T-helper 22 cell (primary cell): ENCODE measurements around the gene GATA6.

Experiments used
- DNase-seq: peaks from one replicate; pipeline ENCODE4 v3.0.0-alpha.2; 2020; ENCODE audit warnings: low read depth

Gene GATA6

DNA sequence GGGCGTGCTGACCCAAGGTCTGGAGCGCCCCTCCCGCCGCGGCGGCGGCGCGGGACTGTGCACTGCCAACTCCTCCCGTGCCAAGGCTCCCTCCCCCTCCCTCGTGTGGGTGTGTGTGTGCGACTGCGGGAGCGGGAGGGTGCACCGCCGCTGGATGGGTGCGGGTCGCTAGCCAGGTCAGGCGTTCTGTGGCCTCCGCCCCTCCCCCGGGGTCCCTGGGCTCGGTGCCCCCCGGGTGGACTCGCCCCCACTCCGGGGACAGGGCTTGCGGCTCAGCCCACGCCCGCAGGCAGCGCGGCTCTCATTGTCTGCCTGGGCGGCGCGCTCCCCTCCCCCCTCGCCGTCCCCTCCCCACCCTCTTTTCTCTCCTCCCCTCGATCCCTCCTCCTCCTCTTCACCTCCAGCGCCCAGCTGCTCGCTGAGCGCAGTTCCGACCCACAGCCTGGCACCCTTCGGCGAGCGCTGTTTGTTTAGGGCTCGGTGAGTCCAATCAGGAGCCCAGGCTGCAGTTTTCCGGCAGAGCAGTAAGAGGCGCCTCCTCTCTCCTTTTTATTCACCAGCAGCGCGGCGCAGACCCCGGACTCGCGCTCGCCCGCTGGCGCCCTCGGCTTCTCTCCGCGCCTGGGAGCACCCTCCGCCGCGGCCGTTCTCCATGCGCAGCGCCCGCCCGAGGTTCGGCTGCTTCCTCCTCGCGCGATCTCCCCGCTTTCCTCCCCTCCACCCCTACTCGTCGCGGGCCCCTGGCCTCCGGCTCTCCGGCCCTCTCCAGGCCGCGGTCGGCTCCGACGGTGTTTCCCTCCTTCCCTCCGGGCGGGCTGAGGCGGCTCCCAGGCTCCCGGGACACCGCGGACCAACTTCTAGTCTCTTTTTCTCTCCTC, at the start of gene GATA6:
Gene GATA6, plus strand, starts transcription at position 579 of the 878 bp plus-strand sequence. CDS start 1,556 bp downstream, outside the sequence.
- DNase-seq = no peak

DNA sequence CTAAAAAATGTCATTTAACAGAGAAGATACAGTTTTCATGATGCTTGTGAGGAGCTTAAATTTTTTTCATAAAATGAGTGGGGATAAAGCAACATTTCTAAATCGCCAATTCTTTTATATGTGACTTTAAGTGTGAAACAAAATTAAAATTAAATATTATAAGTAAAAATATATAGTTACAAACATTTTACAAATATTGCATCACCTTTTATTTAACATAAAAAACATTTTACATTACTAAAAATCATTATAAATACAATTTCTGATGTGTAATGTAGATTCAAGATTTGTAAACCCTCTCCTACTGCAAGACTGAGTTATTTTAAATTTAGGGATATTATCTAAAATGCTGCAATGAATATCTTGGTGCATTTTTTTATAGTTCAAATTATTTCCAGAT, 44.4 kb upstream of the GATA6 start:
- no peak for DNase-seq

DNA sequence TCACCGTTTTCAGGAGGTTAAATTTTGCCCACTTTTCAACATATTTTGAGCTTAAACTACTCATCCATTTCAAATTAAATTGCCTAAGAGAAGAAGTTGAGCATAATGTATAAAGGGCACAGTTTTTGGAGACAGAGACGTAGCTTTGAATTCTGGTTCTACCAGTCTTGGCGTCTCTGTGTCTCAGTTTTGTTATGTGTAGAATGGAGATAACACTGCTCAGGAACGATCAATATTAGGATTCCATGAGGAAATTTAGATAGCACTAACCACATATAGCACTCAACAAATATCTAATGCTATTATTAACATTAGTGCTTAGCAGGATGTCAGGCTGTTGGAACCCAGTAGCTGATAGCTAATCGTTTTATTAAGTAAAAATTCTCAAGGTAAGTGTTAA, 40.4 kb upstream of the GATA6 start:
- DNase-seq = no peak

DNA sequence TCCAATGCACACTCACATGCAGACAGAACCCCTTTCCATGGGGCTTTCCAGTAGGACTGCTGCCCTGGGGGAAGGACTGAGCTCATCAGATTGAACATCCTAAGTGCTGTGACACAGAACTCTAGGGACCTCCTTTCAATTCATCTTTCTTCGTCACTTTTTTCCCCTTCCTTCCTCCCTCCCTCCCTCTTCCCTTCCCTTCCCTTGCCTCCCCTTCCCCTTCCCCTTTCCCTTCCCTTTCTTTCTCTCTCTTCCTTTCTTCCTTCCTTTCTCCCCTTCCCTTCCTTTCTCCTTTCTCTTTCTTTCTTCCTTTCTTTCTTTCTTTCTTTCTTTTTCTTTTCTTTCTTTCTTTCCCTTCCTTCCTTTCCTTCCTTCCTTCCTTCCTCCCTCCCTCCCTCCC, 39.6 kb upstream of the GATA6 start:
- no peak for DNase-seq

DNA sequence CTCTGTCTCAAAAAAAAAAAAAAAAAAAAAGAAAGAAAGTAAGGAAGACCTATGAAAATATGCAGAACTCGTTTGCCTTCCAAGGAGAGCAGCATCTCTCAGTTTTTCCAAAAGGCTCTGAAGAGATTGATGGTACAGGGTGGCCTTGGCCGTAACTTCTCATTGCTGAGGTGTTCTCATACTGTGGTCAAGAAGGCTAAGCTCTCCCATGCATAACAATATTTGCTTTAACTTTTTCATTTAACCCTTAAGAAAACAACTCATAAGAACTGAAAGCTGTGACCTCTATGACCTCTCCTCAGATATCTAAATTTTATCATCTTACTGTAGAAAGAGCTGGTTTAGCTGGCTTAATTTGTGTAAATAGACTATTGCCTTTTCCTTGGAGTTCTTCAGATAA, 37.1 kb upstream of the GATA6 start:
- DNase-seq = no peak

DNA sequence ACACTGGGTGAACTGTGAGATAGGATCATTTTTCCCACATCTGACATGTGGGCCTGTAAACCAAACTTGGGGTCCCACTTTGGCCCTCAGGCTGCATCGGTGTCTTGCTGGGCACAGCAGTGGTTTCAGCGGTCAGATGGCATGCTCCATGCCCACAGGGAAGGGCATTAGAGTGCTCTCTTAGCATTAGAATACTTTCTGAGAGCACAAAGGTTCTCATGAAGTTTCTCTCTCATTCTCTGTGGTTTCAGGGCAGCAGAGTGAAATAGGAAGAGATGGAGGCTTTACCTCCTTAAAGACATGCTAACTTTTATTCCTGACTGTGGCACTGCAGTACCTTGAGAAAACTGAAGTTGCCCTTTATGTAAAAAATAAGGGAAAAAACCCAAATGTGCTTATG, 36.6 kb upstream of the GATA6 start:
- no peak for DNase-seq

DNA sequence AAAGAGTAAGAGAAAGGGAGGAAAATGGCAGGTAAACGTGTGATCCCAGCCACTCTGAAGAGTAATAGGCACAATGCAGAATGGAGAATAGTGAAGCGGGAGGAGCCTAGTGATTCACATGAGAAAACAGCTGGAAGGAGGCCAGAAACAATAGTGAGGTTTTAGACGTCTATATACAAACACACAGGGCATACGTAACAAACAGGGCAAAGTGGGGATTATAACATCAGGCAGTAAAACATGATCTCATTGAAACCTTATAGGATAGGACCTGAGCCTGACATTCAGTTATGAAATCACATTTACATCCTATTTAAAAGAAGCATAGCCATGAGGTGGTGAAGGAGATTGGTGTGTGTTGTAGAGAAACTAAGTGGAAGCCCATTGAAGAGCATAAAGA, 33.0 kb upstream of the GATA6 start:
- DNase-seq = no peak

DNA sequence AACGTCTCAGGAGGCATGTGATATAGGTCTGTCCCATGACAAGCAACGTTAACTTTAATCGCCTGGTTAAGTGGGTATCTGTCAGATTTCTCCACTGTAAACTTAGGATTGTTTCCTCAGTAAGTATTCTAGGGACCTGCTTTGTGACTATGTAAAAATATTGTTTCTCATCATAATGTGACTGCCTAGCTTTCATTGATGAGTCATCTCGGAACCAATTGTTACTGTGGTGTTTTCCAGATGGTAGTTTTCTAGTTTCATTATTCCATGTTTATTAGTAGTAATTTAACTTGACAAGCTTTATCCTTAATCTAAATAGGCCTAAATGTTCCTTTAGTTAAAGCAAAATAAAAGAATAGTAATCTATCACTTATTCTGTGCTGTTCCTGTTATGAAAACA, 28.2 kb upstream of the GATA6 start:
- no peak for DNase-seq

DNA sequence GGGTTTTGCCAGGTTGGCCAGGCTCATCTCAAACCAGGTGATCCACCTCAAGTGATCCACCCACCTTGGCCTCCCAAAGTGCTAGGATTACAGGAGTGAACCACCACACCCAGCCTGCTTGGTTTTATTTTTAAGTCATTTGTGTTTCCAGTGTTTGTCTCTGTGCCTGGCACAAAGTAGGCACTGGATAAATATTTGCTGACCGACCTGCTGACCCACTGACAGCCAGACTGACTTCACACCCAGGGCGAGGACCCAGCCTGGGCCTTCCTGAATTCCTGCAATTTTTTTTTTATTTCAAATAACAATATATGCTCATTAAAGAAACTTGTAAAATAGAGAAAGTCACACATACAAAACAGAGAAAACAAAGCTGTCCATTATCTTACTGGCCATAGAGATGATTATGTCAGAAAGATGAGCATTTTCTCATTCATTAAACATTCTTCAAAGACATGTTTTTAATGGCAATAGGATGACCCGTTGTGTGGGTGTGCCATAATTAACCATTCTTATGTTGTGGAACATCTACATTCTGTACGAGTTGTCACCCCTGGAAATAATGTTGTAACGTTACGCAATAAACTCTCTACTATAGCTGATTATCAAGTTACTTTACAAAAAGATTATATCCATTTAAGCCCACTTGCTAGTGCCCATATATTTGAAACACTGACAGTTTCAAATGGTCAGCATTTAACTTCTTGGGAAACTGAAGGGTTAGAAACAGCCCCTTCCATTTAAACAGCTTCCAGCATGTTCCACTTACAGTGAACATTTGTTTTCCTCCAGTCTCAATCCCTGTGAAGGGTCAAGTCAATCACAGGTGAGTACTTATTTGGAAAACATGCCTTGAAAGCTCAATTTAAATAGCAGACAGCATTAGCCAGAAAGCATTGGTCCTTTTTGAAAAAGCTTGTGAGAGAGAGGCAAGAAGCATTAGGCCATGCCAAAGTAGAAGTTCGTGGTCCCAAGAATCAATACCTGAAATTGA, 25.7 kb upstream of the GATA6 start:
- no peak for DNase-seq

DNA sequence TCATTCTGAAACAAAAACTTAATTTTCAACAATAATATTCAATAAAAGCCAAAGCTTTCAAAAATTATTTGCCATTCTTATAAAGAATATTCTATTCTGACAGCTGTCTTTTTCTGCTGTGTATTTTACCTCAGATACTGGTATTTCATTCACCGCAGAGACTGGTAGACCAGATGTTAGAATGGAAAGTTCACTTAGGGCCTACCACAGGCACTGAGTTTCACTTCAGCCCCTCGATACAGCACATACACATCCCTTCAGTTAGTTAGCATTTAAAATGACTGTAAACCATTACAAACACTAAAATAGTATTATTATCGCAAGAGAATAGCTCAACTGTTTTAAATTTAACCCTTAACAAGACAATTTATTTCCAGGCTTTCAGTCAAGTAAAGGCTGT, 24.2 kb upstream of the GATA6 start:
- DNase-seq = no peak

DNA sequence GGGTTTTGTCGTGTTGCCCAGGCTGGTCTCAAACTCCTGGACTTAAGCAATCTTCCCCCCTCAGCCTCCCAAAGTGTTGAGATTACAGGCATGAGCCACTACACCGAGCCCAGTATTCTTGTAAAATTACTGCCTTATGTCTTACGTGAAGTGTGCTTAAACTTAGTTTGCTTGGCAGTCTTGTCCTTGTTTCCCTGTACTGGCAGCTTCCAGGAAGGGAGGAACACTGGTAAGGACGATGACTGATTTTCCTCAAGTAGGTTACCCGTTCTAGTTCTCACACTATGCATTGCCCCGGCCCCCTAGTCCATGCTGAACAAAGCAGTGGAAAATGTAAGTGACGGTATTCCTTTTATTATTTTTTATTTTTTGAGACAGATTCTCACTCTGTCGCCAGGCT, 19.7 kb upstream of the GATA6 start:
- no peak for DNase-seq

DNA sequence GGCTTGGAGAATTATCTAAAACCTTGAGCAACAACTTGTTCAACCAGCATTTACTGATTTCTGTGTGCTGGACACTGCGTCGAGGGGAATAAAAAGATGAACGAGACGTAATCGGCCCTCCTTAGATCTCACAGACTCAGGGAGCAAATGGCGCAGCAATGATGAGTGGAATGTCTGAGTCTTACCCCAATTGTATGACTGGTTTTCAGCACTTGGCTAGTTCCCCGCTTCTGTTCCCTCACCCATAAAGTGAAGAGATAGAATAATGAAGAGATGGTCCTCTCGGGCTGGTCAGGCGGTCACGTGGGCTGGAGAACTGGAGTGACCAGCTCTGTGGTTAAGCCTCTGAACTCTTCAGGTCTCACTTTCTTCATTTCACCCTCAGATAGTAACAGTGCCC, 17.3 kb upstream of the GATA6 start:
- no peak for DNase-seq

DNA sequence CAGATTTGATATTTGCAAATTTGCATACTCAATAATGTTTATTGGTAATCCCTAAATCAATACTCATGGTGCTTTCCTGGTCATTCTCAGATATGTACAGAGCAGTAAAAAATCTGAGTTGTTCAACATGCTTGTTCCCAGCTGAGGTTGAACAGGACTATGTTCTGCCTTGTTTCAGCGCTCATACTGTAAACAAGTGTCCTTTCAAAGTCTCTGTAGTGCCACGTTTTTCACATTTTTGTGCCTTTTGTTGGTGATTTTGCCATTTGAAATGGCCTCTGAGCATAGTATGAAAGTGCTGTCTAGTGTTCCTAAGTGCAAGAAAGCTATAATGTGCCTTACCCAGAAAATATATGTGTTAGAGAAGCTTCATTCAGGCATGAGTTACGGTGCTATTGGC, 16.0 kb upstream of the GATA6 start:
- no peak for DNase-seq

DNA sequence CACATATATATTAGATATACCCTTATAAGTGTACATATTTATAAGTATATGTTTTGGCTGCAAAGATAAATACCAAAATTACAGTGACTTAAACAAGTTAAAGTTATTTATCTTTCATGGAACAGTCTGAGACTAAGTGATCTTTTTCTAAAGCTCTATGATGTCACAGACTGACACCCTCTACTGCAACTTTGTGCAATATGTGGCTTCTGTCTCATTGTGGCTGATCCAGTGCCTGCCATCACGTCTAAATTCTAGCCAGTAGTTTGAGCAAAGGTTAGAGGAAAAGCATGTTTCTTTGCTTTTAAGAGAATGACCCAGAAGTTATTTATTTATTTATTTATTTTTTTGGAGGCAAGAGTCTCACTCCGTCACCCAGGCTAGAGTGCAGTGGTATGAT, 13.8 kb upstream of the GATA6 start:
- no peak for DNase-seq

DNA sequence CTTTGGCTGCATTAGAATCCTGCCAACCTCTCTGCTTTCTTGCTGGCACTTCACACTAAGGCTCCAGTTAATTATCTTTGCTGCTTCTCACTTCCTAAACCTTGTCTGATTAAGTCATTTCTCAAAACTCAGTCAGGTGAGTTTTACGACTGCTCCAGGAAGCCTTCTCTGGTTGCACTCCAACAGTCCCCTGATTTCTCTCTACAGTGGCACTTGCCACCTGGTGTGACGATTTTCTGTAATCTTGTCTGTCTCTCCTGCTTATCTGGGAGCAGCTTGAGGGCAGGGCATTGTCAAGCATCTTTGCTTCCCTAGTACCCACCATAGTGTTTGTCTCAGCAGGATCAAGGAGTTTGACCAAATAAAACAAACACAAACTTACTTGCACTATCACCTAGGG, 10.4 kb upstream of the GATA6 start:
- no peak for DNase-seq

DNA sequence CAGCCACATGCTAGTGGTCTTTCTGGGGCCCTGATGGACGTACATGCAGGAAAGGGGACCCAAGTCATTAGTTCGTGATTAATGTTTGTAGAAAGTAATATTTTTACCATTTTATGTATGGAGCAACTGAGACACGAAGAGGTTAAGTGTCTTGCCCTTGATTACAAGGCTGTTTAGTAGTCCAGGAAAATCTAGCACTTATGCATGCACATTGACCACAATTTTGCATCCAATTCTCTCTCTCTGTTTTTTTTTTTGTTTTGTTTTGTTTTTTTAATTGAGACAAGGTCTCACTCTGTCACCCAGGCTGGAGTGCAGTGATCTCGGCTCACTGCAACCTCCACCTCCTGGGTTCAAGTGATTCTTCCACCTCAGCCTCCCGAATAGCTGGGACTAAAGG, 8.3 kb upstream of the GATA6 start:
- no peak for DNase-seq

DNA sequence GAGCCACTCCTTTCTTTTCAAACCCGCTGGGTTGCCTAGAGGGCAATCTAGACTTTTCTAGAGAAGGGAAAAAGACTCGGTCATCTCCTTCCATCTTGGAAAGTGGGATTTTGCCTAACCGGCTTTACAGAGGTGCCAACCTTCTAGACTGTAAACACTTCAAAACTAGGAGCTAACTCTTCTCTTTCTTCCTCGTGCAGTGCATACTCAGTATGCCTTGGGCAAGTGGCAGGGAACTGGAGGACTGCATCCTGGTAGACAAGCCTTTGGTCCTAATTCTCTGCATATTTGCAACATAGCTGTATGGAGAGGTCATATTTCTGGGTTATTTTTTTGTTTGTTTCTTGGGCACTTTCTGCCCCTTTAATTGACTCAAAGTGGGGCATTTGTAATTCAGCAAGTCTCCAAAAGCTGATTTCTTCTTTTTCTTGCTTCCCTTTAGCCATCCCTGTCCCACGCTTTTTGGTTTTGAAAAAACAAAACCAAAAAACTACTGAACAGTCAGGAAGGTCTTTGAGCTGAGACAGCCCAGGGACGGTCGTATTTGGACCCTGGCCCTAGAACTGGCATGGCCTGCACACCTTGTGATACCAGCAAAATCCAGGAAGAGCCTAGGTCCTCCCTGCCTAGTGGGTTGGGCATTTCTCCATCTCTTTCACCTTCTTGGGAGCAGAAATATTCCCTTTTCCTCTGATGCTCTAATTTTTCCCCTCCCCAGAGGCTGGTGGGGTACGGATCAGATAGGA, 5.8 kb upstream of the GATA6 start:
- no peak for DNase-seq

DNA sequence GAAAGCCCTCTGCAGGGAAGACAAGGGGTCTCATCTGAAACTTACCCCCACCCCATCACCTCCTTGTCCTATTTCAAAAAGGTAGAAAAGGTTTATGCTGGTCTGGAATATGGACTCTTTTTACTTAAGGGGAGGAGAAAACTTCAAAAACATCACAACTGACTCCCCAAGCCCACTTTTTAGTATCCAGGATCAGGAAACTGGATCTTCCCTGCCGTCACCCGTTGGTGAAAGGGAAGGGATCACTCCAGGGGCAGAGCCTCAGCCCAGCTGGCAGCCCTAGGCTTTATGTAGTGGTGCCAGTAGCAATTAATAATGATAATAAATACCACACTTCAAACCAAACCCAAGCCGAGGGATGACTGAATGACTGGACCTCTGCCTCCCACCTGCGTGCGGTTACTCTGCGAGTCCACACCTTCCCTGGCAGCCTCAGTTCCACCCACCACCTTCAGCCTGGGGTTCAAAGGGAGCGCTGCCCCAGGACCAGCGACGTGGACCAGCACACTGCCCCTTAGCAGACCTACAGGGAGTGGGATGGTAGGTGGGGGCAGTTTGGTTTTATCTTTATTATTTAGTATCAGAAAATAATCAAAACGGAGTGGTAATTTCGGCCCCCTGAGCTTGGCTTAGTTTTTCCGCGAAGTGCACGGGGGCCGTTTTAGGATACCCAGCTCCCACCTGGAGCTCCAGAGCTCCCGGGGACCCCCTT, 4.9 kb upstream of the GATA6 start:
- DNase-seq = no peak

DNA sequence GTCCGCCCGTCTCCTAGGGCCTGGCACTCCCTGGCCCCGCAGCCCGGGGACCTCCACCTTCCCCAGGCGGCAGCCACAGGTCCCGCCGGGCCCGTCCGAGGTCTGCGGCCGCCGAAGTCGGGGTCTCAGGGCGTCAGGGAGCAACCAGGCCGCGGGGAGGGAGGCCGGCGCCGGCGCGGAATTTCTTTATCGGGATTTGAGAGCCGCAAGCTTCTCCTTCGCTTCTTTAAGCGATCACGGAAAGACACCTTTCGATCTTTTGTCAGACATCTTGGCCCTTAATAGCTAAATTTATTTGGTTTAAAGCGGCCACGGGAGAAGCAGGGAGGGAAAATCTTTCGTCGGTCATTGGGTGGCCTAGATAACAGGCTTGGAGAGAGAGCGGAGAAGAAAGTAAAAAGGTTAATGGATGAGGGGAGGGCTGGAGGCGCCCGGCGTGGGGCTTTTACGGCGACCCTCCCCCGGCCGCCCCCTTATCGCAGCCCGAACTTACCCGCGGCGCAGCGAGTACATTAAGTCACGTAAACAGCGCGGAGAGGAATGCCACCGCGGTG, 4.3 kb upstream of the GATA6 start:
- no peak for DNase-seq

DNA sequence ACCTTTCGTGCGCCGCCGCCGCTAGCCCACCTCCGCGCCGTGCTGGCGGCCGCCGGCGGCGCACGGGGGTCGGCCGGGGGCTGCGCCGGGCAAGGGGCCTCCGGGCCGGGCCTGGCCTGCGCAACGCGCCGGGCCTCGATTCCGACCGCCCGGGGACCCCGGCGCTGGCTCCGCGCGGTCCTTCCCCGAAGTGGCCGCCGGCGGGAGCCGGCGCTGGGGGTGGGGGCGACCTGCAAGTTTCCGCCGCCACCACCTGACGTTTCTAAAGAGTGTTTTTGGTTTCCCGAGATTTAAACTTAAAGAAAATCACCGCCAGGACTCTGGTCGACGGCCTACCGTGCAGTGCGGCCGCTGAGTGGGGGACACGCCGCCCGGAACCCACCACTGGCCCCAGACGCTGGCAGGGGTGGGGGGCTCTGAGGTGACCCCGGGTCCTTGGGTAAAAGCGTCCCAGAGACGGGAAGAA, 3.8 kb upstream of the GATA6 start:
- DNase-seq = no peak
